GM19463 (cell line): ENCODE results near the gene MRGPRX3.

Experiments
- ATAC-seq: cut with Tn5 transposase; IDR thresholded peaks from one replicate; pipeline ENCODE4 v1.9.1; 2021; ENCODE audit warnings: mild to moderate bottlenecking, moderate library complexity; ENCODE audit not compliant: unreplicated experiment

Gene MRGPRX3

DNA sequence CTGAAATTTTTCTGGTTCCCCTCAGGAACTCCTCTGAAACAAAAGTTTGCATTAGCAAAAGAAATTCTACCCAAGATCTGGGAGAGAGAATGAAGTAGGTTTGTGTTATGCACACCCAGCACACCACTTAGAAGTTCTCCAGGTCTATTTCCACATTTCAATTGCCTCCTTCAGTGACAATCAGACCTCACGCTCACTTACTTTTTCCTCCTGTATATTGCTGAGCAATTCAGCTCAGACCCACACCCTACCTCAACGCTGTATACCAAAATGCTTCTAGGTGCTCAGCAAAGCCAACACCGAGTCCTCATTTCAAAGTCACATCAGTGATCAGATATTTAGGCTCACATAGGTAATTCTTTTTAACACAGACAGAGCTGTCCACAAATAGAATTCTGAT is 19.2 kb downstream of the MRGPRX3 start:
- ATAC-seq, result no peak

- ATAC-seq, result no peak
These were observed 36.0 kb downstream of the MRGPRX3 start for GRCh38 chr11:18168372-18168771.

GRCh38 chr11:18171377-18172000 is 39.1 kb downstream of the MRGPRX3 start:
- no peak for ATAC-seq

DNA sequence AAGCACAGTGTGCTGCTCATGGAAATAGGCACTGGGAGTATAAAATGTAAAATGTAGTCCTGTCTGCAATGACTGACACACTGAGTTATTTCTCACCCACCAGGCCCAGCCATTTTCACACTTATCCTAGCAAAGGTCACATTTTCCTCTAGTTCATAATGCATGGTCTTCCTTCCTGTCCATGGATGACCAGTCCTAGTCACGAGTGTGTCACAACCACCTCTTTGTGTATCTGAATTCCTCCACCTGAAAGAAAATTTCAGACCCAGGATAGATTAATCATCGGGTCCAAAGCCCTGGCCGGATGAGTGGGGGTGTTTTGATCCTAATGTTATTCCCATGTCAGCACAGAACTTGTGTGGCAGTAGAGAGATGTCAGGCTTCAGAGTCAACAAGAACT is 40.3 kb downstream of the MRGPRX3 start, which contains the start of gene MRGPRX4:
Gene MRGPRX4 (plus strand): TSS at position 172 of the 400 bp plus-strand sequence. CDS start 420 bp downstream, outside the sequence.
- no peak for ATAC-seq

- ATAC-seq, result no peak
These were observed 41.0 kb downstream of the MRGPRX3 start for GRCh38 chr11:18173225-18173866.
